HG02973 (cell line): Measurements from ENCODE around the gene USP40.

Experiments used
- ATAC-seq: cut with Tn5 transposase; IDR thresholded peaks from one replicate; pipeline ENCODE4 v1.9.1; 2021; ENCODE audit warnings: moderate library complexity; ENCODE audit not compliant: unreplicated experiment

Gene USP40

DNA sequence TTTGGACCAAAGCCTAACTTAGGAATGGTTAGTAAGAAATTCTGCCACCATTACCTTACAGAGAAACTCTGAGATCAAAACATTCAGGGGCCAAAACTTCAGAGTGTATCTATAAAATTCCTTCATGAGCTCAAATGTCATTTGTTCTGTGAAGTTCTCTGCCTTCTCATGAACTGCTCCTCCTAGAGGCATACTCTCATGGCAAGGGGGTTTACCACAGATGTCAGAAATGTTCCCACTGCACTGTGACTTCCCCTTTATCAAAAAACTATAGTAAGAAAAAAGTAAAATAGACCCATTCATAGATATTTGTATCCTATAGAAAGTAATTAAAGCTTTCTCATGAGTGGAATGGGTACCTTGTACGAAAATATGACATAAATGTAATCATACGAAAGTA, 68.5 kb downstream of the USP40 start:
- ATAC-seq: no peak

DNA sequence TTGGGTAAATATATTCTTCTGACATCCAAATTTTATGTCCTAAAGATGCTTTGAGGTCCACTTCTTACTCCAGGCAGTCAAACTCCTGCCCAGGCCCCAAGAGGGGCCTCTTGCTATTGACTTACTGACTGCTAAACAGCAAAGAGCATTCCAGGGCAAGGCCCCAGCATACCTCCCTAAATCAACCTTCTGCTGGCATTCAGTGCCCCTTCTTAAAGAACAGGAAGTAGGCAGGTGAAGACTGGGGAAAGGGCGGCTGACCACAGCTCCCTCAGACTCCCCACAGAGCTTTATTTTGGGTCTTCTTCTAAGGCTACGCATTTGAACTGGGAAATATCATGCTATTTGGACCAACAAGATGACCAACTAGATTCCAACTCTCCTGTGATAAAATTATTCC, 68.9 kb downstream of the USP40 start:
- ATAC-seq: no peak

DNA sequence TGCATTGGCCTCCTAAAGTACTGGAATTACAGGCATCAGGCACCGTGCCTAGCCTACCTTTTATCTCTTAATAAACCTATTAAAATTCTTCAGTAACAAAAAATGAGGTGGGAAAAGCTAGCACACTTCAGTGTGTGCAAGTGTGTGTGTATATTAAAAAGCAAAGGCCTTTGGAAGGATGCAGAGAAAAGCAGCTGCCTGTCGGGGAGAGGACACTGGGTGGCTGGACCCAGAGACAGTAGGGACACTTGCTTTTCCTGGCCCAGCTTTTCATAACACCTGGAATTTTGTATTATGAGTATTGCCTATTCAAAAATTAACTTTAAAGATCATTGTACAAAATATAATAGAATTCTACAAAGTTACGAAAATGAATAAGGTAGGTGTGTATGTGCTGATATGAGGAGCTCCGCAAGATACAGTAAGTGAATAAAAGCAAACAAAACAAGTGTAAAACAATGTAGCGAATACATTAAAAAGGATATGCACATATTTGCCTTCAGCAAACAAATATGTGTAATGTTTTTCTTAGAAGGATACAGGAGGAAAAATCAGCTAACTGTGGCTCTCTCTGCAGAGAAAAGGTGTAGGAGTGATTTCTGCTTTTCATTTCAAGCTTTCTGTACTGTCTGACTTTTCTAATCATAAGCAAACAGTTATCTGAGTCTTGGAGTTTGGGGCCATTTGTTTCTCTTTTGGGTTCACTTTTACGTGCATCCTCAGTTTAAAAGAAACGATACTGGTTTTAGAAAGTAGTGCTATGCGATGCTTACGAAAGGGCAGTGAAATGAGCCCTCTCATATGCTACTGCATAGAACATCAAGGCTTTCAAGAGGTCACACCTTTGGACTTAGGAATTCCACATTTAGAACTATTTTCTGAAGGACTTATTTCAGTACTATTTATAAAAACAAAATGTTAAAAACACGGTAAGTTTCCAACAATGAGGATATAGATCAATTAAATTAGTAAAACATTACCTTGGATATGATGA, 70.8 kb downstream of the USP40 start:
- ATAC-seq: no peak

DNA sequence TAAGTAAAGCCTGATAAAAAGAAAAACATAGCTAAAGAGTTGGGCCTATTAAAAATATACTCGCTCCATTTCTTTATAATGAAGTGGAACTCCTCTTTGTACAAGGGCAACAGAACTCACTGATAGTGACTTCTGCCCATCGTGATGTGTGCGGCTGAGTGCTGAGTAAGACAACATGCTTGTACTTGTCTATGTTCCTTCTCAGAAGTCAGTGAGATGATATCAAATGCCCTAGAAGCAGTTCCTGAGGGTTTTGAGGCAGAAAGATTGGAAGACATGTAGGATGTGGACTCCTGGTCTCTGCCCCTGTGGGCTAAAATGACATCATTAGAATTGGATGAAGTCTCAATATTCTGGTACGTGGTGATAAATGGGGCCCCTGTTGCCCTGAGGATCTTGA, 73.8 kb downstream of the USP40 start:
- no peak for ATAC-seq

DNA sequence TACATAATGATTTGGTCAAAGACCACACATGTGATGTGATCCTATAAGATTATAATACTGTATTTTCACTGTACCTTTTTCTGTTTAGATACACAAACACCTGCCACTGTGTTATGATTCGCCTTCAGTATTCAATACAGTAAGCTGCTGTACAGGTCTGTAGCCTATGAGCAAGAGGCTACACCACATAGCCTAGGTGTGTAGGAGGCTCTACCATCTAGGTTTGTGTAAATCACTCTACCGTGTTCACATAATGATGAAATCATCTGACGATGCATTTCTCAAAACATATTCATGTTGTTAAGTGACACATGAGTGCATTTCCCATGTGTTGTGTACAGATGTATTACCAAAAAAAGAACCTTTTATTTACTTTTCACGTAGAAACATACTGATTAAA, 74.5 kb downstream of the USP40 start:
- ATAC-seq: no peak

DNA sequence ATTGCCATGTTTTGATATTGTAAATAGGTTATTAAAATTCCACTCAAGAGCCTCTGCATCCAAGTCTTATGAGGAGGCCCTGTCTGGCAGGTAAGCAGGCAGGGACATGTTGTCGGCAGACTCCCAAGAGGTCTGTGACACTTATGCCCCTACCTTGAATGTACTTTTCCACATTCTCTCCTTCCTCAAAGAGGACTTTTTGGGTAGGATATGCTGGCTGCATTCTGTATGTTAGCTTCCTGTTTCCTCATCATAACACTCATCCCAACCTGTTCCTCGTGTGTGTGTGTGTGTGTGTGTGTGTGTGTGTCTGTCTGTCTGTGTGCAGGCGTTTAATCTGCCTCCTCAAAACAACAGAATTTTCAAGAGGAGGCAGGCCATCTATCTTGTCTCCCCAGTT, 75.3 kb downstream of the USP40 start:
- no peak for ATAC-seq

DNA sequence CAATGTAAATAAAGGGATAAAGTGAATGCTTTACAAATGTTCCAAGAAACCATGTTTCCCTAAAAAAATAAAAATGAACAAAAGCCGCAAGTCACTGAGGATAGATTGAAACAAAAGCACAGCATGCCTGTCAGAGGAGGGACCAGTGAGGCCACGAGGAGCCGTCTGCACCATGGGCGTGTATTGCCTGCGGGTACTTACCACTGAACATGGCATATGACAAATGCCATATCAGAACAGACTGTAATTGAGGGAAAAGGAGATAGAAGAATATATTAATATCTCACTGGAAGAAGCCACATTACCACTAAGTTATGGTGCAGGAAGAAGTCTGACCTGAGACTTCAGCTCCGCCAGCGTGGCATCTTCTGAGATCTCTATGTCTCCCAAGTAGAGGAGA, 75.8 kb downstream of the USP40 start:
- no peak for ATAC-seq

DNA sequence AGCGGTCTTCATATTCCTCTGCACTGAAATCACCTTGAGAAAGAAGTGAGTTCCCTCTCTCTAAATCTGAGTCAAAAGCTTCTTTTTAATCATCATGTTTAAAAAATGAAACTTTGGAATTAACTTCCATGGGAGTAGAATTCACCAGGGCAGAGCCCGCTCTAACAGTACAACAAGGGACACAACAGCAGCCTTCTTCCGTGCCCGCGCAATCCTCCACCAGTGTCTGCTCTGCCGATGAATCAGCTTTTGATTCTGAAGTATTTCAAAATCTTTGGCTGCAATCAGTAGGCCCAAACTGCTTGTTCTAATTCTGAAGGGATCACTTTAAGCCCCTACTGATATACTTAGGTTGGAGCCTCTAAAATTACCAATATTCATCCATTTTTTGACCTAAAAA, 76.9 kb downstream of the USP40 start:
- no peak for ATAC-seq

DNA sequence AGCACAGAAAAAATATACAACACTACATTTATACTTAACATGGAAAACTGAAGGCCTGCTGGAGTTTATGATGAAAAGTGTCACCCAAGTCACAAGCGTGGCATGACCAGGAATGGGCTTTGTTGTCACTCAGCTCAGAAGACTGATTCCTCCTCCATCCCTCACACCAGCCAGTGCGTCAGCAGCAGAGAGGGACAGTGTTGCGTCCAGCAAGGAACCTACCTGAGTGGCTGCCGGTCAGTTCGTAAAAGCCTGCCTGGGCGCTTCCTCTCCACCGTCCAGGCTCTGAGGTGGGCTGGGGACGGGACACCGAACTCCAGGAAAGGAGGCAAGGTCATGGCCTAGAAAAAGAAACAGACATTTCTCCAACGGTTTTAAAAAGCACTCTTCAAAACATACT, 77.4 kb downstream of the USP40 start:
- ATAC-seq: no peak

DNA sequence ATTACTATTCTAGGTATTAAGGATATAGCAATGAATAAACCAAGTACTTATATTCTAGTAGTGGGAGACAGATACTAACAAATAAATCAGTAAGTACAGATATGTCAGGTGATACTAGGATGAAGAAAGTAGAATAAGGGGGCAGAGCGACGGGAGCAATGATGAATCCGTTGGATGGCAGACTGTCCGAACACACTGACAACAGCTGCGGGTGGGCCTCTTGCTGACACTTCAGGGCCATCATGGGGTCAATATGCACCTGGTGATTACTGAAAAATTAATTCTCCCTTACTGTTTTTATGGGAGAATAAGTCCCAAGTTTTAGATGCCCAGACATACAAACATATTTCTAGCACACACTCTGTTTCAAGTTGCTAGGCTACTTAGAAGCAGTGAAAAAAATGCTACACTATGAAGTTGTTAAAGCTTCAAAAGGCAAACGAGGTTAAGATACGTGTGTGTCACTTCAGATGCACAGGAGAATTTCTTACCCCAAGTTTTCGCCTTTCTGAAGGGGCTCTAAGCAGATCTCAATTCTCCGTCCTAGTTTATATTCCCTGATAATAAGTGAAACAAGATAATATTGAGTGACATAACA, 78.7 kb downstream of the USP40 start:
- ATAC-seq: no peak

DNA sequence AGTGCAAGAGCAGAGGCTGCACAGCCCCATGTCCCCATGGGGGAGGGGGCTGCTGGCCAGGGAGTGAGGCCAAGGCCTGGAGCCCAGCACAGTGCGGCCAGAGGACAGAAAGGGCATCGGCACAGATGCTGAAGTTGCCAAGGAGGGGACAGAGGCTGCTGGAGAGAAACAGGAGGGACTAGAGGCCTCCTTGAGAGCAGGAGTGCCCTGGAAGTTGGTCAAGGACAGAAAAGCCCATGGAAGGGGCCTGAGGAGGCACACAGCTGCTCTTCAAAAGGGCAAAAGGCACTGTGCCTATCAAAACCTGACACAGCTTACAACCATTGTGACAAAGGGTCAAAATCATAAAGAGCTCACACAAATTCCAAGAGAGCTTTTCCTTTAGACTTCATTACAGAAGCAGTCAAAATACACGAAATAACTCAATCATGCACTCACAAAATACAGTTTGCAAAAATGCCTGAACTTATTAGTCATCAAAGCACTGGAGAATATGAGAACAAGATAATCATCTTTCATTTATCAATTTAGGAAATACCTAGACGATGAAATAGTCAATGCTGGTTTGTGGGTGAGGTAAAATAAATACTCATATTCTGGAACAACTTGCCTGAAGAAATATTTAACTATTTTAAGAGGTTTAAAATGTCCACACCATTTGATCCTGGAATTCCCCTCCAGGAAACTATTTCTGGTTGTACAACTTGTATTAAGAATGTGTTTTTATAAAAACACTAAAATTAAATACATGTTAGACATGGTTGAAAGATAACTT, 79.6 kb downstream of the USP40 start:
- ATAC-seq: no peak

DNA sequence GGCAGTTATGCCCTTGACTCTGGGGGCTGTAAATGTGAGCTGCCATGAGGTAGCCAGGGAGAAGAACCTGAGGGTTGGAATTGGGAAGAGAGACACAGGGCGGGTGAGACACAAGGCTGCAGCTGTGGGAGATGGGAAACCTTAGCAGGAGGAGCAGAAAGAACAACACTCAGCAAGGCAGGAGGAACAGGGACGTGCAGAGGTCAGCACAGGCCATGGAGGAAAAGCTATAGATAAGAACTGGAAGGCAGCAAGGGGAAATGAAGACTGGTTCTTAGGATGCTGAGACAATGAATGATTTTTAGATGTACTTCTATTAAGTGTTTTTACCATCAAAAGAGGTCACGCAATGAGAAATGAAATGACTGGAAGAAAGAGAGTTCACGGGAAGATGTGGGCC, 80.2 kb downstream of the USP40 start:
- no peak for ATAC-seq

DNA sequence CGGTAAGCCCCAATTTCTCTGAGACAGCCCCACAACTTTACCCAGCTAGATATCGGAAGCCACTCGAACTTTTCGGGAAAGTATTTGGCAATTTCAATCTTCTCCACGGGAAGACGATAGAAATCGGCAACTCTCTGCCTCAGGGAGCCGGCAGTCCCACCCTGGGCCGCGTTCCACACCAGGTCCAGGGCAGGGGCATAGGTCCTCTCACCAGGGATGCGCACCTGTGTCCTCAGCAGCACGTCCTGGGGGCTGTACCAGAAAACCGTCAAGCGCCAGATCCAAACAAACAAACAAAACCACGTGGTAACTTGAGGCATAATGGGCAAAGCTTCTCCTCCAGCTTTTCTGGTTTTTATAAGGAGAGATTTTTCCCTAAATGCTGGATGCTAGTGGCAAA, 80.9 kb downstream of the USP40 start:
- no peak for ATAC-seq

DNA sequence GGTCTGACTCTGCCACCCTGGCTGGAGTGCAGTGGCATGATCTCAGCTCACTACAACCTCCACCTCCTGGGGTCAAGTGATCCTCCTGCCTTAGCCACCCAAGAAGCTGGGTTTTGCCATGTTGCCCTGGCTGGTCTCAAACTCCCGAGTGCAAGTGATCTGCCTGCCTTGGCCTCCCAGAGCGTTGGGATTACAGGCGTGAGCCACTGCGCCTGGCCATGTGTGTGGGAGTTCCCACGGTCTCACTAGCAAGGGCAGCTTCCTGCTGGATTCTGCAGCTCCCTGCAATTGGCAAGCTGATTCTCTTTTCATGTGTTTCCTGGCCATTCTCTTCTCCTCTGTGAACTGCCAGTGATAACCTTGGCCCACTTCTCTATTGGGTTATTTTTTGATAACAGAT, 84.0 kb downstream of the USP40 start:
- no peak for ATAC-seq

DNA sequence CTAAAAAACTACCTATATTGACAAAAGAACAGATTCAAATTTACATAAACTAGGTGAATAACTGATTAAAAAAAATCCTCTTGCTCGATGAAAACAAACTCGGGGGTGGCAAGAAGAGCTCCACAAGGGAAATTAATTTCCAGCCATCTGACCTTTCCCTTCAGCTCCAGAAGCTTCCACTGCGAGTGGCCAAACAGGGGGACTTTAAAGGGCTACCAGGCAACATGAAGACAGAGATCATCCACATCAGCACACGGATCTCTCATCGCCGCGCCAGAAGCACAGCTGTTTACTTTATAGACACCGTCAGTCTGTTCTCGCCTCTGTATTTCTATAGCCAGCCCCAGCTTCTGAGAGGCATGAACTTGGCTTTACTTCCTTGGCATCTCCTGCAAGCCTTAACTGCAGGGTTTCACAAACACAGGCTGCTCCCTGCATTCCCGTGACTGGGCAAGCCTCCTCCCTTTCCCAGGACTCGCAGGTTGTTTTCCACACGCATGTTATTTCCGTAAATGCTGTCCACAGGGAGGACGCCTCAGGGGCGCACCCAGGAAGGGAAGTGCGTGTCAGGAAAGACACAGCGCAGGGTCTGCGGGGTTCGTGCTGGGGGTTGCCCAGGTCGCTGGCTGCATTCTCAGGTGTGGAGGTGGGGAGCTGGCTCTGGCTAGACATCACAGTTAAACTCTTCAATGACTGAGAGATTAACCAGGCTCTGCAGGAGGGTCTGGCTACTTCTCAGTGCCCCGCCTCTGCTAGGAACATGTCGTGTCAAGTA, 85.0 kb downstream of the USP40 start:
- ATAC-seq: no peak

DNA sequence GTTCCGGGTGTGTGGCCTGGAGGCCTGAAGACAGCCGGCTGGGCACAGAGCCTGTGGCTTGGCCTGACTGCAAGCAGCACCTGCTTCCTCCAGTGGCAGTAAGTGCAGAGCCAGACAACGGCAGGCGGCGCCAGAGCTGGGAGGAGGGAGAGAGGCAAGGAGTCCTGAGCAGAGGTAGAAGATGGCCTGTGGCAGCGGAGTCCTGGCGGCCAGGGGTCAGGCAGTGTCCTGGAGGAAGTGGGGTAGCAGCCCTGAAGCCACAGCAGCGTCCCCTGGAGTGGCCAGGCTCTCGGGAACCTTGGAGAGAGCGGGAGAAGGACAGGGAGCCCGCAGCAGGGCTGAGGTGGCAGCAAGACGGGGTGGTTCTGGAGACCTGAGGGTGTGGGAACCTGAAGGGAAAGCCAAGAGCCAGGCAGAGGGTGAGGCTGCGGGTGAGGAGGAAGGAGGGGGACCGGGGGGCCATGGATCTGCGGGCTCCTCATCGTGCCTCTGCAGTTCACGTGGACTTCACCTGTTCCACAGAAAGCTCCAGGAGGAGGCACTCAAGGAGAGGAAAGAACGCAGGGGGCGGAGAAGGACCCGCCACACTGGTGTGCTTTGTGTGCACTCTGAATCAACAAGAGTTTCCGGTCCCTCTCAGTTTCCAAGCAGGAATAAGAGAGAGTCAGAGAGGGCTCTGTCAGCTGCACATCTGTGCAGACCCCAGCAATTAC, 85.9 kb downstream of the USP40 start:
- ATAC-seq: no peak

DNA sequence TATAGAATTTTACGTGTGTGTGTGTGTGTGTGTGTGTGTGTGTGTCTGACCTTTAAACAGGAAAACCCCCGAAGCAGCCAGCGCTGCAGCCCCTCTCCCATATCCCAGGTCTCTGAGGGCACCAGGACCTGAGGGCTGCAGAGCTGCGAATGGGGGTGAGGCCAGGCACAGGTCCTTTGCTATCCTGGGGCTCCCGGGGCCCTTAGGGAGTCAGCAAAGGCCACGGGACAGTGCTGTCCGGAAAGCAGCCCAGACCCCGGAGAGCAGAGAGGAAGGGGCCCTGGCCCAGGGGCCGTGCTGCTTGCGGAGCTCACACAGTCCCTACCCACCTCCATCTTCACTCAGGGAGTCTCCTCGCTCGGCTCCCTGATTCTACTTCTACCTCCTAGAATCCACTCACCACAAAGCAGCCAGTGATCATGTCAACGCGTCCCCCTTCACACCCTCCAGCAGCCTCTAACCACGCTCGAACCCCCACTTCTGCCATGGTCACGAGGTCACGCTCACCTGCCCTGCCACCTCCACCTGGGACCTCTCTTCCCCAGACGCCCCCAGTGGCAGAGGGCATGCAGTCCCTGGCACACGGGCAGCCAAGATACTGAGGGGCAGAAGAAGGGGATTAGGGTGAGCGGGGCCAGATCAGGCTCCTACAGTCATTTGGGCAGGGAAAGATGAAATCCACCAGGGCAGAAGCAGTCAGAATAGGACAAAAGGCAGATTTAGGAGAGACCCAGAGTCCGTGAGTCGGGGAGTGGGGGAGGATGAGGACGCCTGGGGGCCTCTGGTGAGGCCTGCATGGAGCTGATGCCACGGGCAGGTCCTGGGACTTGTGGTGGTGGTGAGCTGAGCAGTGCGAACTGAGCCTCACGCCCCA, 86.7 kb downstream of the USP40 start:
- no peak for ATAC-seq

DNA sequence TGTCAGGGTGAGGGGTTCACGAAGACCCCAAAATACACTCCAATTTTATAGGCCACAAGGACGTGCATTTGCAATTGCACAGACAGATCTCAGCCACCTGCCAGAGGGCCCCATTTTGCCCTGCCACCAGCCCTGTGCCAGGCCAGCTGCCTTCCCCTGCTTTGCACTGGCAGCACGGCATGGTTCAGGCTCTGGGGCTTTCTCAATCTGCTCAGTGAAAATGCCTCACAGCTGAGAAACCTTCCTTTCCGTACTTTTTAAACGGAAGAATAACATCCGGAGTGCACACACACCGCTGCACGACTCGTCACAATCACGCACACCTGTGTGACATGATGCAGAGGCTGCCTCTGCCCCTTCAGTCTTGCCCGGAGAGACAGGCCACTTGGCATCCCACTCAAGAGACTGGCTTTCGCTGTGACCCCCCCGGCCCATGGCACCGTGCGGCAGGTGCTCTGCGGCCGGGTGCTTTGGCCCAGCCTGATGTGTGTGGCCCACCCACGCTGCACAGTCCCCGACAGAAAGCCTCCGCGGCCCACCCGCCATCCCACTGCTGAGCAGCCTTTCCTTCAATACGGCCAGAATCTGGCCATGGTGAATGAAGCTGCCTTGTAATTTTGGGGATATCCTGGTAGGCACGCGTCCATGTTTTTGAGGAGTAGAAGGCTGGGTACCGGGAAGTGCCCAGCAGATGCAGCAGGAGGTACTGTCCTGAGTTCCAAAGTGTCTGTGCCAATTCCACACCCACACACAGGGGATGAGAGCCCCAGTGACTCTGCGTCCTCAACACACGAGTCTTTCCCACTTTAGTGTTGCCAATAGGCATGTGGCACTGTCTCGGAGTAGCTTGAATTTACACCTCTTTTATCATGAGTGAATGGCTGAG, 88.8 kb downstream of the USP40 start:
- no peak for ATAC-seq
